Mesenchymal stem cell (in vitro differentiated cells and primary cell): ENCODE data around the gene PALM.

Source experiments
- DNase-seq: peaks from one replicate; pipeline ENCODE4 v3.0.0-alpha.2; 2013
- H2AFZ ChIP-seq: one replicate; pipeline ENCODE4 v1.6.1; 2013; ENCODE audit warnings: low read depth, mild to moderate bottlenecking, control low read depth, inconsistent platforms, low read length, moderate library complexity
- H2AK5ac ChIP-seq: 2 replicates; pipeline ENCODE4 v1.6.1; 2013; ENCODE audit warnings: low read length, moderate library complexity, mild to moderate bottlenecking, inconsistent platforms; ENCODE audit not compliant: severe bottlenecking
- H2BK120ac ChIP-seq: one replicate; pipeline ENCODE4 v1.6.1; 2013; ENCODE audit warnings: low read depth, mild to moderate bottlenecking, inconsistent platforms, low read length, moderate library complexity
- H2BK12ac ChIP-seq, 2 experiments: one replicate each; pipeline ENCODE4 v1.6.1; 2013; ENCODE audit warnings: inconsistent platforms in 2 of 2, low read length in 2 of 2, mild to moderate bottlenecking in 2 of 2, moderate library complexity in 2 of 2, control low read depth in 1 of 2
- H2BK15ac ChIP-seq: one replicate; pipeline ENCODE4 v1.6.1; 2013; ENCODE audit warnings: mild to moderate bottlenecking, low read depth, inconsistent platforms; ENCODE audit not compliant: poor library complexity, severe bottlenecking
- H2BK5ac ChIP-seq: 2 replicates; pipeline ENCODE4 v1.6.1; 2013; ENCODE audit warnings: low read depth, mild to moderate bottlenecking, low read length, control low read depth, inconsistent platforms; ENCODE audit not compliant: poor library complexity, severe bottlenecking
- H3K14ac ChIP-seq, 2 experiments: one replicate each; pipeline ENCODE4 v1.6.1; 2013; ENCODE audit warnings: inconsistent platforms in 2 of 2, low read length in 2 of 2, control low read depth in 1 of 2, mild to moderate bottlenecking in 1 of 2, moderate library complexity in 1 of 2
- H3K18ac ChIP-seq, 2 experiments: one replicate each; pipeline ENCODE4 v1.6.1; 2013; ENCODE audit warnings: inconsistent platforms in 2 of 2, low read length in 2 of 2, control low read depth in 1 of 2, low read depth in 1 of 2, mild to moderate bottlenecking in 1 of 2
- H3K23ac ChIP-seq, 2 experiments: one replicate each; pipeline ENCODE4 v1.6.1; 2013; ENCODE audit warnings: inconsistent platforms in 2 of 2, low read length in 2 of 2, mild to moderate bottlenecking in 2 of 2, moderate library complexity in 2 of 2, control low read depth in 1 of 2
- H3K27ac ChIP-seq: 2 replicates; pipeline ENCODE4 v1.5.1; 2013; ENCODE audit warnings: mild to moderate bottlenecking, moderate library complexity, low read length, control low read depth, inconsistent platforms; ENCODE audit not compliant: poor library complexity, severe bottlenecking
- H3K27me3 ChIP-seq, 2 experiments: 2 replicates each; pipeline versions ENCODE4 v1.6.1 to v1.7.0; 2013; ENCODE audit warnings: low read length in 2 of 2, mild to moderate bottlenecking in 2 of 2, moderate library complexity in 2 of 2, control low read depth in 1 of 2, inconsistent platforms in 1 of 2; ENCODE audit not compliant: control insufficient read depth in 1 of 2, insufficient read depth in 1 of 2
- H3K36me3 ChIP-seq, 2 experiments: 2 replicates each; pipeline versions ENCODE4 v1.6.1 to v1.7.0; 2013; ENCODE audit warnings: low read length in 2 of 2, control low read depth in 1 of 2, inconsistent platforms in 1 of 2, low read depth in 1 of 2, mild to moderate bottlenecking in 1 of 2; ENCODE audit not compliant: insufficient read depth in 2 of 2, control insufficient read depth in 1 of 2
- H3K4ac ChIP-seq, 2 experiments: one replicate each; pipeline ENCODE4 v1.6.1; 2013; ENCODE audit warnings: inconsistent platforms in 2 of 2, low read length in 2 of 2, mild to moderate bottlenecking in 2 of 2, moderate library complexity in 2 of 2, control low read depth in 1 of 2, low read depth in 1 of 2
- H3K4me1 ChIP-seq: 2 replicates; pipeline ENCODE4 v1.6.1; 2013; ENCODE audit warnings: low read depth, low read length, control low read depth; ENCODE audit not compliant: control insufficient read depth, insufficient read depth
- H3K4me2 ChIP-seq: 2 replicates; pipeline ENCODE4 v1.6.1; 2013; ENCODE audit warnings: low read length, mild to moderate bottlenecking, inconsistent platforms; ENCODE audit not compliant: poor library complexity, severe bottlenecking
- H3K4me3 ChIP-seq, 2 experiments: 2 replicates each; pipeline versions ENCODE4 v1.5.1 to v1.7.0; 2013; ENCODE audit warnings: low read length in 2 of 2, mild to moderate bottlenecking in 2 of 2, control low read depth in 1 of 2, low read depth in 1 of 2; ENCODE audit not compliant: insufficient read depth in 1 of 2
- H3K79me1 ChIP-seq: replicated peaks from 2 replicates; pipeline ENCODE4 v1.6.1; 2013; ENCODE audit warnings: mild to moderate bottlenecking, control low read depth, low read length, inconsistent platforms; ENCODE audit not compliant: poor library complexity, severe bottlenecking
- H3K9ac ChIP-seq: 2 replicates; pipeline ENCODE4 v1.7.0; 2013; ENCODE audit warnings: mild to moderate bottlenecking, low read length, moderate library complexity
- H3K9me3 ChIP-seq: 2 replicates; pipeline ENCODE4 v1.7.0; 2013; ENCODE audit warnings: mild to moderate bottlenecking, low read length; ENCODE audit not compliant: control insufficient read depth
- H4K8ac ChIP-seq: one replicate; pipeline ENCODE4 v1.6.1; 2013; ENCODE audit warnings: inconsistent platforms, mild to moderate bottlenecking, low read length, moderate library complexity
- H4K91ac ChIP-seq: one replicate; pipeline ENCODE4 v1.6.1; 2013; ENCODE audit warnings: mild to moderate bottlenecking, low read length, inconsistent platforms
- WGBS: methylation state at CpG from one replicate; pipeline ENCODE4 v1.1.7; 2013; ENCODE audit warnings: mixed read lengths; 5-methylcytosine and 5-hydroxymethylcytosine counted together

PALM gene

DNA sequence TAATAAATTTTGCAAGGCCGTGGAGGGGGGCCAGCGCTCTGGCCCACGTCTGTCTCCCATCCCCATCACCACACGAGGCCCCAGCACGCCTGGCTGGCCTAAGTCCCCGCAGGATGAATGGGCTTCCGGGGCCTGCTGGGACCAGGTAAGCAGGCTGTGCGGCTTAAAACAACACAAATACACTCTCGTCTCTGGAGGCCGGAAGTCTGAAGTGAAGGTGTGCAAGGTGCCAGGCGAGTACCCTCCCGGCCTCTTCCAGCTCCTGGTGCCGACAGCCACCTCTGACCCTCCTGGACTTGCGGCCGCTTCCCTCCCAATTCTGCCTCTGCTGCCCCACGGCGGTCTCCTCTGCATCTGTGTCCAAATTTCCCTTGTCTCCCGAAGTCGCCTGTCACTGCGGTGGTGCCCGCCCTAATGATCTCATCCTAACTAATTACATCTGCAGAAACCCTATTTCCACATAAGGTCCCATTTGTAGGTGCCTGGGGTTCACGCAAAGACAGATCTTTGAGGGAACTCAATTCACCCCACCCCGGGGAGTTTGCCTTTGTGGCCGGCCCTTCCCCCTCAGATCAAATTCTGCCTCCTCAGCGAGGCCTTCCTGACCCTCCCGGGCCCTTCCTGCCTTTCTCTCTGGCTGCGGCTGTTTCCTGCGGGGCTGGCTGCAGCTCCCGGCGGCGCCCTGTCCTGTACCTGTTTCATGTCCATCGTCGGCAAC lies 80.4 kb downstream of the PALM start:
- Histone ChIP-seq H2BK15ac (peak overlapping the region; percentile 86), H3K4me2 (peak overlapping the region; percentile 36), H4K91ac (peak overlapping the region; percentile 96), H3K9me3 (no peaks in the 10 kb centered on the region), H3K9ac (peak overlapping the region; percentile 73), H2BK120ac (peak overlapping the region; percentile 56), H2BK5ac (no peak overlapping the region), H3K79me1 (peaks cover 6% of the 10 kb centered on the region), H2AK5ac (peak overlapping the region; percentile 19), H3K36me3 (no peaks in the 10 kb centered on the region), H4K8ac (peak overlapping the region; percentile 99), H3K4me3 (no peak overlapping the region), H3K14ac (peak overlapping the region in 1 of 2 experiments; percentile 97), H2AFZ (peak overlapping the region; percentile 51), H2BK12ac (peak overlapping the region; percentile 89 to 92), H3K4me1 (peaks cover 28% of the 10 kb centered on the region), H3K23ac (peak overlapping the region in 1 of 2 experiments; percentile 42), H3K27ac (peak overlapping the region; percentile 82), H3K4ac (peak overlapping the region; percentile 84 to 93), H3K27me3 (no peaks in the 10 kb centered on the region), H3K18ac (peak overlapping the region; percentile 94 to 96)
- 33% methylated on average over 32 of the region's 33 CpGs for WGBS
- peak; percentile 75 for DNase-seq

- Histone ChIP-seq H3K79me1 (peaks cover 3% of the 10 kb centered on the region), H3K4me1 (peaks cover 24% of the 10 kb centered on the region), H4K8ac (peak overlapping the region; percentile 99), H3K4me2 (peak overlapping the region; percentile 36), H2BK120ac (peak overlapping the region; percentile 56), H3K4ac (peak overlapping the region; percentile 84 to 93), H3K9me3 (no peaks in the 10 kb centered on the region), H3K9ac (peak overlapping the region; percentile 73), H3K4me3 (no peak overlapping the region), H3K23ac (no peak overlapping the region), H4K91ac (peak overlapping the region; percentile 96), H2BK15ac (peak overlapping the region; percentile 86), H2BK12ac (peak overlapping the region; percentile 89 to 92), H2AFZ (peak overlapping the region; percentile 76), H3K27me3 (no peaks in the 10 kb centered on the region), H3K14ac (peak overlapping the region in 1 of 2 experiments; percentile 49), H2BK5ac (no peak overlapping the region), H2AK5ac (peak overlapping the region; percentile 51), H3K18ac (peak overlapping the region; percentile 94 to 96), H3K27ac (peak overlapping the region; percentile 82), H3K36me3 (no peaks in the 10 kb centered on the region)
- DNase-seq = peak; percentile 87
- WGBS = 43% methylated on average over 9 of the region's 9 CpGs
Observed at GRCh38 chr19:789701-790060, 80.9 kb downstream of the PALM start.

DNA sequence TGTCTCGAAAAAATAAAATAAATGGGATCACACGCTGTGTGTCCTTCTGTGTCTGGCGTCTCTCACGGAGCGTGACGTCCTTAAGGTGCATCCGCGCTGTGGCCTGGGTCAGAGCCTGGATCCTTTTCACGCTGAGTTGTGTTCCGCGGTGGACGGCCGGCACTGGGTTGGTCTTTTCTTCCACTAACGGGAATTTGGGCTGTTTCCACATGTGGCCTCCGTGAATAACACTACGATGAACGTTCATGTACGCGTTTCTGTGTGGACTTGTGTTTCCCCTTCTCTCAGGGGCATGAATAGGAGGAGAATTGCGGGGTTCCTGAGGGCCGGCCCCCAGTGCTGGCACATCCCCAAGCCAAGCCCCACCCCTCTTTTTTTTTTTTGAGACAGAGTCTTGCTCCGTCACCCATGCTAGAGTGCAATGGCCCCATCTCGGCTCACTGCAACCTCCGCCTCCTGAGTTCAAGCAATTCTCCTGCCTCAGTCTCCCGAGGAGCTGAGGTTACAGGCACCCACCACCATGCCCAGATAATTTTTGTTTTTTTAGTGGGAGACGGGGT lies 82.4 kb downstream of the PALM start:
- DNase-seq = no peak
- H3K9ac ChIP-seq = no peak overlapping the region
- no peak overlapping the region for H2AK5ac ChIP-seq
- 94% methylated on average over 26 of the region's 26 CpGs for WGBS
- no peaks in the 10 kb centered on the region for H3K9me3 ChIP-seq
- peak overlapping the region in 1 of 2 experiments; percentile 29 for H2BK12ac ChIP-seq
- H3K23ac ChIP-seq = no peak overlapping the region
- H3K4me3 ChIP-seq = no peak overlapping the region
- no peak overlapping the region for H3K4me2 ChIP-seq
- peaks cover 2% of the 10 kb centered on the region for H3K79me1 ChIP-seq
- peak overlapping the region; percentile 40 for H2BK120ac ChIP-seq
- no peak overlapping the region for H3K14ac ChIP-seq
- no peak overlapping the region for H2AFZ ChIP-seq
- H3K27ac ChIP-seq = no peak overlapping the region
- H2BK5ac ChIP-seq = no peak overlapping the region
- no peaks in the 10 kb centered on the region for H3K27me3 ChIP-seq
- H3K18ac ChIP-seq = no peak overlapping the region
- H4K8ac ChIP-seq = no peak overlapping the region
- no peaks in the 10 kb centered on the region for H3K36me3 ChIP-seq
- peaks cover 25% of the 10 kb centered on the region for H3K4me1 ChIP-seq
- no peak overlapping the region for H2BK15ac ChIP-seq
- H4K91ac ChIP-seq = peak overlapping the region; percentile 5
- no peak overlapping the region for H3K4ac ChIP-seq

DNA sequence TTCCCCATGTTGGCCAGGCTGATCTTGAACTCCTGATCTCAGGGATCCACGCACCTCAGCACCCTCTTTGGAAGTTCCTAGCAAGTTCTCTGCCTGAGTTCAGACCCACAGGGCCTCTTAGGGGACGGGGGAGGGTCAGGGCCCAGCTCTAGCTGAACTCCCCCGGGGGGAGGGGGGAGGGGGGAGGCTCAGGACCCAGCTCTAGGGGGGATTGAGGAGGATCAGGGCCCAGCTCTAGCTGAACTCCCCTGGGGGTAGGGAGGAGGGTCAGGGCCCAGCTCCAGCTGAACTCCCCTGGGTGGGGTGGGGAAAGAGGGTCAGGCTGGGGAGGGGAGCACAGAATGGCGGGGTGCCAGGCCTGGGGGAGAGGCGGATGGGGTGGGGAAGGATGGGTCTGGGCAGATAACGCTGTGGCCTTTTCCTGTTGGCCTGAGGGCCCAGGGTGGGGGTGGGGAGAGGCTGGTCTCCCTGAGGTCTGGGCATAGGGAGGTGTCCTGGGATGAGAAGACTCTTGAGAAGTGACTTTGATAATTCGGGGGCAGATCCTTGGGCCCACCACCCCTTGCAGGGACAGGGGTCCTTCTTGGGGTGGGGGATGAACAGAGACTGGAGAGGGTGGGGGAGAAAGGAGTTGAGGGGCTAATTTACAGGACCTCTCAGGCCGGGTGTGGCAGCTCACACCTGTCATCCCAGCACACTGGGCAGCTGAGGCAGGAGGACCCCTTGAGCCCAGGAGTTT lies 83.0 kb downstream of the PALM start:
- Histone ChIP-seq H3K27ac (no peak overlapping the region), H3K9me3 (no peaks in the 10 kb centered on the region), H2BK15ac (peak overlapping the region; percentile 34), H3K27me3 (no peaks in the 10 kb centered on the region), H3K14ac (no peak overlapping the region), H3K9ac (no peak overlapping the region), H2AK5ac (no peak overlapping the region), H2BK5ac (no peak overlapping the region), H3K4me1 (peaks cover 29% of the 10 kb centered on the region), H2BK120ac (peak overlapping the region; percentile 56), H3K23ac (no peak overlapping the region), H4K91ac (peak overlapping the region; percentile 43), H2BK12ac (peak overlapping the region in 1 of 2 experiments; percentile 40), H4K8ac (no peak overlapping the region), H3K79me1 (peaks cover 2% of the 10 kb centered on the region), H3K18ac (peak overlapping the region in 1 of 2 experiments; percentile 42), H3K4me3 (no peak overlapping the region), H3K36me3 (no peaks in the 10 kb centered on the region), H3K4me2 (no peak overlapping the region), H3K4ac (peak overlapping the region in 1 of 2 experiments; percentile 22), H2AFZ (no peak overlapping the region)
- no peak for DNase-seq
- 81% methylated on average over 8 of the region's 8 CpGs for WGBS
